ENCODE data around the gene STXBP1. TPM values are rescaled to one million over a fixed set of nuclear protein-coding genes. Genes with fewer than 3 reads are reported as not detected.

The STXBP1 gene
- total and polyA plus RNA-seq, 2 of the 4 experiments (the other 2 are of a cell fraction) = 15.8 to 22.6 TPM

- H4K20me1 ChIP-seq (ENCODE audit: insufficient read depth, low read length) = no peaks in the 10 kb centered on the region
- no peak overlapping the region for H4K5ac ChIP-seq (ENCODE audit: low read depth, low read length)
- no peak overlapping the region for H3K27ac ChIP-seq (ENCODE audit: insufficient read depth, low read length)
- in situ Hi-C loops (cut with MboI; ENCODE audit: low sequenced_read_pairs) (no loop called here), dilution Hi-C loops (cut with HindIII; ENCODE audit: low sequenced_read_pairs, unreplicated experiment) (no loop called here), intact Hi-C loops (cut with micrococcal nuclease) (loop anchor here (5.0 kb wide), 1 partner anchor 48 kb away; no protein-coding TSS in a partner anchor)
- H3K4me2 ChIP-seq (ENCODE audit: low read depth, low read length) = no peak overlapping the region
- no peak overlapping the region for H2BK5ac ChIP-seq (ENCODE audit: low read depth, low read length, poor library complexity, severe bottlenecking)
- no TSS peak for BruUV-seq (replicated peaks)
- H4K91ac ChIP-seq (ENCODE audit: insufficient read depth, low read depth, low read length) = no peak overlapping the region
- H3K4me1 ChIP-seq (ENCODE audit: control insufficient read depth, insufficient read depth, low read length) = peaks cover 7% of the 10 kb centered on the region; the same call in 1 of the 2 replicates
- H3K27me3 ChIP-seq (ENCODE audit: control insufficient read depth, insufficient read depth, low read length) = no peaks in the 10 kb centered on the region
- no peak overlapping the region for H2AK9ac ChIP-seq (replicated peaks; ENCODE audit: low read depth, low read length, poor library complexity)
- no peak overlapping the region for H3K23ac ChIP-seq (ENCODE audit: low read depth, low read length)
- H3K56ac ChIP-seq (ENCODE audit: extremely low read depth, insufficient read depth, low read length) = no peak overlapping the region
- H2BK20ac ChIP-seq (ENCODE audit: low read depth, low read length) = no peak overlapping the region
- no peak overlapping the region for H3K4ac ChIP-seq (ENCODE audit: low read depth, low read length)
- CTCF ChIA-PET = no interaction called here
- no peaks in the 10 kb centered on the region for H3K9me3 ChIP-seq (ENCODE audit: control insufficient read depth, insufficient read depth, low read length)
- peak; percentile 13 for DNase-seq
- no peak overlapping the region for H4K8ac ChIP-seq (ENCODE audit: low read depth in 2 of 2, low read length in 2 of 2)
- H2BK15ac ChIP-seq (ENCODE audit: low read depth, low read length) = no peak overlapping the region
- H3K14ac ChIP-seq (replicated peaks; ENCODE audit: low read depth, low read length) = no peak overlapping the region
- H3K4me3 ChIP-seq (ENCODE audit: insufficient read depth, low read depth, low read length) = no peak overlapping the region
- 76% methylated on average over 4 of the region's 10 CpGs; no CpG with 5 or more reads in 1 of the 2 experiments for WGBS, 2 experiments (ENCODE audit: extremely low coverage in 2 of 2, insufficient read length in 1 of 2)
- no peak overlapping the region for H2AK5ac ChIP-seq (ENCODE audit: low read depth, low read length)
- POLR2A ChIA-PET (ENCODE audit: unreplicated experiment) = no interaction called here
- H3K79me1 ChIP-seq (ENCODE audit: low read depth in 1 of 2, low read length in 2 of 2) = no peaks in the 10 kb centered on the region
- 0 out of 2 replicates have a peak, but pooled peaks have one; percentile 13 for ATAC-seq (ENCODE audit: low read depth)
- TF ChIP-seq RAD21 (IDR thresholded peaks at IDR 0.05; ENCODE audit: low read length) = no peak
- no peak for TF ChIP-seq RFX5 (IDR thresholded peaks at IDR 0.05; ENCODE audit: low read depth, low read length)
- no peak for TF ChIP-seq POLR2A (IDR thresholded peaks at IDR 0.05; ENCODE audit: low read depth, low read length)
- no peak for TF ChIP-seq MAFK (IDR thresholded peaks at IDR 0.05; ENCODE audit: low read depth, low read length)
- TF ChIP-seq CTCF (conservative IDR thresholded peaks at IDR 0.05; ENCODE audit: low read depth, low read length) = no peak
- no peak for TF ChIP-seq RCOR1 (IDR thresholded peaks at IDR 0.05; ENCODE audit: insufficient replicate concordance, low read length)
- no peak for TF ChIP-seq SMC3 (IDR thresholded peaks at IDR 0.05; ENCODE audit: low read depth, low read length)
- TF ChIP-seq MXI1 (IDR thresholded peaks at IDR 0.05; ENCODE audit: borderline replicate concordance, low read depth, low read length) = no peak
- no peak for TF ChIP-seq BHLHE40 (IDR thresholded peaks at IDR 0.05; ENCODE audit: low read depth, low read length)
- no peak for TF ChIP-seq USF2 (IDR thresholded peaks at IDR 0.05; ENCODE audit: low read depth, low read length)
- no peak for TF ChIP-seq FOS (IDR thresholded peaks at IDR 0.05; ENCODE audit: low read depth, low read length)
- no peak for TF ChIP-seq MAZ (IDR thresholded peaks at IDR 0.05; ENCODE audit: borderline replicate concordance, low read depth, low read length)
- no peak for TF ChIP-seq CHD1 (IDR thresholded peaks at IDR 0.05; ENCODE audit: low read depth, low read length)
- TF ChIP-seq CEBPB (IDR thresholded peaks at IDR 0.05; ENCODE audit: low read depth, low read length) = no peak
- TF ChIP-seq NFE2L2 (IDR thresholded peaks at IDR 0.05; ENCODE audit: low read depth, low read length) = no peak
- peaks cover 4% of the 10 kb centered on the region; the same call in 1 of the 2 replicates for H3K9me1 ChIP-seq (ENCODE audit: insufficient read depth, low read length)
- H3K36me3 ChIP-seq (ENCODE audit: control insufficient read depth, insufficient read depth, low read length) = peaks cover 38% of the 10 kb centered on the region
- H3K9ac ChIP-seq (ENCODE audit: low read depth, low read length) = no peak overlapping the region
- H2AFZ ChIP-seq (replicated peaks; ENCODE audit: low read length, poor library complexity) = no peak overlapping the region
- no peak overlapping the region for H2BK120ac ChIP-seq (ENCODE audit: low read depth, low read length)
- no peak overlapping the region for H3K18ac ChIP-seq (ENCODE audit: low read depth, low read length)
Measured at GRCh38 chr9:127664678-127665507, 52.8 kb downstream of the STXBP1 start.
